NCI-H748 treated with DMSO at 0.1 percent for 48 hours (cell line): ENCODE results near the gene CKAP2L.
"Not testable (repeated sequence)": the region's sequence is repeated elsewhere in the genome, so short reads cannot be mapped to it uniquely, and the experiment has no call there.

Source experiments
- DNase-seq: peaks from one replicate; lab custom pipeline; 2025; lab: John Stamatoyannopoulos, UW

Gene CKAP2L

DNA sequence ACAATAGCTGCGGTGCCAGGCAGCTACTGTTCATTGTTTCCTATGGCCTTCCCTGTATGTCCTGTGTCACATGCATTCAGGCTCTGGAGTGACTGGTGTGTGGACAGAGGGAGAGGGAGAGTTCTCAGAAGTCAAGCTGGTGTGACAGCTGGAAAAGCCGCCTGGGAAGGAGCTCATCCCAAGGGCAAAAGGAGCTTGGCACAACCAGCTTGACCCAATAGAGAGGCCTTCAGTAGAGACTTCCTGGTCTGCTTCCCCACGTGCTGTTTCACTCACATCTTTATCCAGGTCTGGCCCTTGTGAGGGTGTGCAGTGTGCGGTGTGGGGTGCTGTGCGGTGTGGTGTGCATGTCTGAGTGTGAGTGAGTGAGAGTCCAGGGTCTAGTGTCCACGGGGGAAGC is 54.7 kb downstream of the CKAP2L start:
- no peak for DNase-seq

DNA sequence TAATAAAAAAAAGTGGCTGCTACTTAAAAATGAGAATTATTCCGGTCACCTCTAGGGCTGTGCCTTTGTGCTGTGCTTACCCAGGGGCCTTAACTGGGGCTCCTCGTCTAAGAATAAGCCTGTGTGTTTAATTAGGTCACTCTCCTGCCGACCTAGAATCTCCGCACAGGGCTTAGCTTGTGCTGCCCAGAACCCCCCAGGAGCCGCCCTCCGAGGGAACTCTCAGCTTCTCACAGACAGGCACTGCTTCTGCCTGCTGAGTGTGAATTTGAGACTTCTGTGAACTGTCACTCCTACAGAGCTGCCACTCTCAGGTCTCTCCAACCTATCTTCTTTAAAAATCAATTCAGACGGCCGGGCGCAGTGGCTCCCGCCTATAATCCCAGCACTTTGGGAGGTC is 55.4 kb downstream of the CKAP2L start:
- no peak for DNase-seq

DNA sequence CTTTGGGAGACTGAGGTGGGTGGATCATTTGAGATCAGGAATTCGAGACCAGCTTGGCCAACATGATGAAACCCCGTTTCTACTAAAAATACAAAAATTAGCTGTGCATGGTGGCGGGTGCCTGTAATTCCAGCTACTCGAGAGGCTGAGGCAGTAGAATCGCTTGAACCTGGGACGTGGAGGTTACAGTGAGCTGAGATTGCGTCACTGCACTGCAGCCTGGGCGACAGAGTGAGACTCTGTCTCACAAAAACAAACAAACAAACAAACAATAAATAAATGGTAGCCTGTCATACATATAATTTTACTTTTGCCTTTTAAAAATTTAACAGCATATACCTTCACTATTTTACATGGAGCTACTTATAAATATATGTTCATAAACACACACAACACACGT is 57.5 kb downstream of the CKAP2L start:
- not testable (repeated sequence) for DNase-seq

DNA sequence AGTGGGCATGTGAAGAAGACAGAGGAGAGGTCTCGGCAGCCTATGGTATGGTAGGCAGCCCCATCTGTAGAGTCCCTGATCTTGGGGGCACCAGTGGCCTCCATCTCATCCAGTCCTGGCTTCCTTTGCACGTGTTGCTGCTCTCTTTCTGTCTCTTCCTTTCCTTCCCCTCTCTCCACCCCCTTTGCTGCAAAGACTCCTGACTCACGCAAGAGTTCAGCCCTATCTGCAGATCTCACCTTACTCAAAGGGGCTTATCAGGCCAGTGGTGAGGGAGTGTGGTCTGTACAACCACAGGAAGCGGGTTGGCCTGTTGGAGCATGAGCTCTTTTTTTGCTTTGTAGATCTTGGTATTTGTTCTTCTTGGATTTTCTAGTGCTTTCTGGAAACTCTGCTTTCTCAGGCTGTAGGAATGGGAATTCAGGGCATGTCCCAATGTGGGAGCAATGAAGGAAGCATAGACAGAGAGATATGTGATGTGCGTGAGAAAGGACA is 58.2 kb downstream of the CKAP2L start:
- no peak for DNase-seq

DNA sequence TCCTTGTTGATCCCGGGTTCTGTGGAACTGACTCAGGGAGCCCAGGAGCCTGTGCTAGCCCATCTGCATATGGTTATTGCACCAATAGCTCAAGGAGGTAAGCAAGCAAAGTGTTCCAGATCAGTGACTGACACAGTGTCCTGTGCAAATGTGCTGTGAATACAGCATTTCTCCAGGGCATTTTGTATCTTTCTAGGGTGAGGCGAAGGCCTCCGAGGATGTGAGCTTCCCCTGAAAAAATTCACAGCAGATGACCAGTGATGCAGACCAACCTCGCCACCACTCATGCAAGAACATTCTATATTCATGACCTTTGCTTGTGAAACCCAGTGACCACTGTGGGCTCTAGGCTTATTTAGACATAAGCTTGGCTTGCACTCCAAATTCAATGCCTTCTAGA is 58.8 kb downstream of the CKAP2L start:
- DNase-seq, result no peak

DNA sequence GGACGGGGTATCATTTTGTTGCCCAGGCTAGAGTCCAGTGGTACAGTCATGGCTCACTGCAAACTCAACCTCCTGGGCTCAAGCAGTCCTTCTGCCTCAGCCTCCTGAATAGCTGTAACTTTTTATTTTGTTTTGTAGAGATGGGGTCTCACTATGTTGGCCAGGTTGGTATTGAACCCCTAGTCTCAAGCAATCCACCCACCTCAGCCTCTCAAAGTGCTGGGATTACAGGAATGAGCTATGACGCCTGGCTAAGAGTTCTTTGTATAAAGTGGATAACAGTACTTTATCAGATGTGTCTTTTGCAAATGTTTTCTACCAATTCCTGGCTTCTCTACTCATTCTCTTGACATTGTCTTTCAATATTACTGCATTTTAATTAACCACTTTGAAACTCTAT is 60.7 kb downstream of the CKAP2L start:
- no peak for DNase-seq

DNA sequence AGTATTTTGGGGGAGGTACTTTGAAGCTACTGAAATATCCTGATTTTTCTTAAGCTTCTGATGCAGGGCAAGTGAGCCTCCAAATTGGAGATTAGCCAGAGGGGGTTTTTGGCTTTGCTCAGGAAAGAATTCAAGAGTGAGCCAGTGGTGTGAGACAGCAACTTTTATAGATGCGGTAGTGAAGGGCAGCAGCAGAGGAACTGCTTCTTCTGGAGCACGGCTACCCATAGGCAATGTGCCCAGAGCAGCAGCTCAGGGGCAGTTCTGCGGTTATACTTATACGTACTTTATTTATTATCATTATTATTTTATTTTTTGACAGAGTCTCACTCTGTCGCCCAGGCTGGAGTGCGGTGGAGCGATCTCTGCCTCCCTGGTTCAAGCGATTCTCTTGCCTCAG is 63.4 kb downstream of the CKAP2L start:
- DNase-seq, result no peak

DNA sequence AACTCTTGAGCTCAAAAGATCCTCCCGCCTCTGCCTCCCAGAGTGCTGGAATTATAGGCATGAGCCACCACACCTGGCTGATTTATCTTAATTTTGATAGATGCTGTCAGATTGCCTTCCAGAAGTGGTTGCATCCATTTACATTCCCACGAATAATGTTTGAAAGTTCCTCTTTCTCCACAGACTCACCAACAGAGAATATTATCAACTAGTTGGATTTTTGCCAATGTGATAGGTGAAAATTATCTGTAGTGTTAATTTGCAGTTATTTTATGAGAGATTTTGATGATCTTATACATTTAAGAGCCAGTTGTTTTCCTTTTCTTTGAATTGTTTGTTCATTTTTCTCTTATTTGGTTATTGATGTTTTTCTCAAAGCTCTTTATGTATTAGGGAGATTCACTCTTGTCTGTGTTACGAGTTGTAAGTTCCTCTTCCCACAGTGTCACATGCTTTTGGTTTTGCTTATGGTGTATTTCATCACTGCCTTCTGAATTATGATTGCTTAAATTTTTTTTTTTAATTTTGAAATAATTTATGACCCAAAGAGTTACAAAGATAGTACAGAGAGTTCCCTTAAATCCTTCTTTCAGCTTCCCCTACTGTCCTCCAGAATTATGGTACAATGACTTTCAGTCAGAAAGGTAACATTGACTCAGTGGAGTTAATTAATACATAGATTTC is 64.3 kb downstream of the CKAP2L start:
- DNase-seq, result no peak

DNA sequence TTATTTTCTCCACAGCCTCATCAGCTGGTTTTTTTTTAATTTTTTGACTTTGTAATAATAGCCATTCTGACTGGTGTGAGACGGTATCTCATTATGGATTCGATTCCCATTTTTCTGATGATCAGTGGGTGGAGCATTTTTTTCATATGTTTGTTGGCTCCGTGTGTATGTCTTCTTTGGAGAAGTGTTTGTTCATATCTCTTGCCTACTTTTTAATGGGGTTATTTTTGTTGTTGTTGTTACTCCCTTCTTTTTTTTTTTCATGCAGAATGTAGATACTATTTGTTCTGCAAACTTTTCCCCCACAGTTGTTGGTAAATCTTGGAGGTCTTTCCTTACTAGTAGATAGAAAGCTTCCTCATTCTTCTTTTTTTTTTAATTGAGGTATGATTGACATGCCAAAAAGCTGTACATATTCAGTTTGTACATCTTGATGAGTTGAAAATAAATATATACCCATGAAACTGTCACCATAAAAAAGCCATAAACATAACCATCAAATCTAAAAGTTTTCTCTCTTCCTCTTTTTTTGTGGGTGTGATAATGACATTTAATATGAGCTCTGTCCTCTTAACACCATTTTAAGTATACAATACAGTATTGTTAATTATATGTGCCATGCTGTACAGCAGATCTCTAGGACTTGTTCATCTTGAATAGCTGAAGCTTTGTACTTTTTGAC is 65.4 kb downstream of the CKAP2L start:
- no peak for DNase-seq

DNA sequence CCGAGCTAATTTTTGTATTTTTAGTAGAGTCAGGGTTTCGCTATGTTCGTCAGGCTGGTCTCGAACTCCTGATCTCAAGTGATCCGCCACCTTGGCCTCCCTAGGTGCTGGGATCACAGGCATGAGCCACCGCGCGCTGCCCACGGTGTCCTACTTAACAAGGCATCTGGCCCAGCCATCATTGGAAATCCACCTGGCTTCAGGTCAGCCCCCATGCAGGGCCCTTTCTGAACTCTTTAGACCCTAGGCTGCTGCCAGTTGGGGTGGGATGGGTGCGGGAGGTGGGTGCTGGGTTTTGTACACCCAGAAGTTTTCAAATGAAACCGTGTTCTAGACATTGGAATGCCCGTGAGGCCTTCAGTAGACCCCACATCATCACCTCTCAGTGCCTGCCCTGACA is 70.2 kb downstream of the CKAP2L start:
- DNase-seq, result no peak

DNA sequence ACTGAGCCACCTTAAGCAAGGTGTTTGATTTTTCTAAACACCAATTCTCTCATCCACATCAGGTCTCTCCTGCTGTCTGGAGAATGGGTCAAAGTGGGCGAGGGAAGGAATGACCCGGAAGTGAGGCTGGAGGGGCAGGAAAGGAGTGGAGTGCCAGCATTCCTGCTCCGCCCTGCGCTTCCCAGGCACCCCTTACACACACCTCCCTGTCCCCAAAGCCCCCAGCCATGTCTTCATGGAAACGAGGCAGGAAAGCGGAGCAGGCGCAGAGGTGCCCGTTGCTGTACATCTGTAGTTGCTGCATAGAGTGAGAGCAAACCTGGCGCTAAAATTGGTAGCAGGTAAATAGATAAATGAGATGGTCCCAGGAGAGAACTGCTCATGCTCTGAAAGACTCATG is 70.8 kb downstream of the CKAP2L start:
- DNase-seq, result no peak

DNA sequence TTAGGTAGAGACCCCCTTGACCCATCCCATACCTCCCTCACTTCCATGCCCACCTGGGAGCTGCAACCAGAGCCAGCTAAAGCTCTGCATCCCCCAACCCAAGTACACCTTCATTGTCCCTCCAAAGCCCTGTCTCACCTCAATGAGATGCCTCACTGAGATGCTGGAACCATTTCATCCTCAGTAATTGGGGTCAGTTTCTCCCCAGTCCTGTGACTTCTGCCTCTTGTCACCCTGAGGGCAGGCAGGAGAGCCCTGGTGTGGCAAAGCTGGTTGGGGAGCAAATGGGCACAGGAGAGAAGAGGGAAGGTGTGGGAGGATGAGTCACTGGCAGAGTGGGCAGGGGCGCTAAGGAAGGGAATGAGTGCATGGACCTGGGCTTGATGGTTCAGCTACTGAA is 71.5 kb downstream of the CKAP2L start:
- DNase-seq, result no peak

DNA sequence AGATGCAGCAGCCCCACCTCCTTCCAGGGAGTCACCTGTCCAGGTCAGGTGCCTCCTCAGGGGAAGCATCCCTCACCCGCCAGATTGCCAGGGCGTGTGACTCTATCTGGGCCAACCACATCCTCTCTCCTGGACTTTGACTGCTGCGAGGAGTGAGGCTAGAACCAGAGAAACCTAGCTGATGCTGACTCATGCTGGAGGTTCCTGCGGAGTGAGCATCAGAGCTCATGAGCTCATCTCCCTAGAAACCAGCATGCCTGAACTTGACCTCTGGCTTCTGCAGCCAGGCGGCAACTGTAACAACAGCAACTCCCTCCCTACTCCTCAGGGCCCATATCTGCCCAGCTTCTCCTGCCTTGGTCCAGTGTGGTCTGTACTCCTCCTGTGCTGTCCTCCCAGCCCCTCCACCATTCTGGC is 71.9 kb downstream of the CKAP2L start:
- no peak for DNase-seq

DNA sequence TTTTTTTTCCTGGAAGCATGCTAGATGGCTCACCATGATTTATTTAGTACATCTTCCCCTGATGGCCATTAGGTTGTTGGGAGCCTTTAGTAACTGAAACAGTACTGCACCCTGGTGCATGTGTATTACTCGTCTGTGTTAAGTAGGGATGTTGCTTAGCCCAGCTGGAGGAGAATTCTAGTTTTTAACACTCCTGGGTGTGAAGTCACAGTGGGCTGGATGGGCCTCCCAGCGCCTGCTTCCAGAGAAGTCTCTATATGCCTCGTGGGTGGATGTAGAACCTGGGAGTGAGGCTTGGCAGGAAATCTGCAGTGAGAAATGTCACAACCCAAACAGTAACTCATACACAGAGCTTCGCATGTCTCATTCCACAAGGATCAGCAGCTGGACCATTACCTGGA is 72.5 kb downstream of the CKAP2L start:
- no peak for DNase-seq

DNA sequence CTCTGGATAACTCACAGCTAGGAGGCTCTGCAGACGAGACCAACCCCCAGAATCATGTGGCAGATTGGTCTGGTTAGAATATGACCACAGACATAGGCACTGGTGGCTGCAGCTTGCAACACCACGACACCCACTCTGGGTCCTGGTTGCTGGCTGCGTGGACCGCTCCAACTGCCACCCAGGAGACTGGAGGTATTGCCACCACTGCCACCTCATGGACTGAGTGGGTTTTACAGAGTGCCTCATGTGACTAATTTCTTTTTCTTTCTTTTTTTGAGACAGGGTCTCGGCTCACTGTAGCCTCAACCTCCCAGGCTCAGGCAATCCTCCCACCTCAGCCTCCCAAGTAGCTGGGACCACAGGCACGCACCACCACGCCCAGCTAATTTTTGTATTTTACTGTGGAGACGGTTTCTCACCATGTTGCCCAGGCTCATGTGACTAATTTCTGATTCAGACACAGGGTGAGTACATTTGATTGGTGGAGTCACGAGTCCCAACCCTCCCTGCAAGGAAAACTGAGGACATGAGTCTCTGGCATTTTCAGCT is 73.5 kb downstream of the CKAP2L start:
- peak; percentile 15 for DNase-seq

DNA sequence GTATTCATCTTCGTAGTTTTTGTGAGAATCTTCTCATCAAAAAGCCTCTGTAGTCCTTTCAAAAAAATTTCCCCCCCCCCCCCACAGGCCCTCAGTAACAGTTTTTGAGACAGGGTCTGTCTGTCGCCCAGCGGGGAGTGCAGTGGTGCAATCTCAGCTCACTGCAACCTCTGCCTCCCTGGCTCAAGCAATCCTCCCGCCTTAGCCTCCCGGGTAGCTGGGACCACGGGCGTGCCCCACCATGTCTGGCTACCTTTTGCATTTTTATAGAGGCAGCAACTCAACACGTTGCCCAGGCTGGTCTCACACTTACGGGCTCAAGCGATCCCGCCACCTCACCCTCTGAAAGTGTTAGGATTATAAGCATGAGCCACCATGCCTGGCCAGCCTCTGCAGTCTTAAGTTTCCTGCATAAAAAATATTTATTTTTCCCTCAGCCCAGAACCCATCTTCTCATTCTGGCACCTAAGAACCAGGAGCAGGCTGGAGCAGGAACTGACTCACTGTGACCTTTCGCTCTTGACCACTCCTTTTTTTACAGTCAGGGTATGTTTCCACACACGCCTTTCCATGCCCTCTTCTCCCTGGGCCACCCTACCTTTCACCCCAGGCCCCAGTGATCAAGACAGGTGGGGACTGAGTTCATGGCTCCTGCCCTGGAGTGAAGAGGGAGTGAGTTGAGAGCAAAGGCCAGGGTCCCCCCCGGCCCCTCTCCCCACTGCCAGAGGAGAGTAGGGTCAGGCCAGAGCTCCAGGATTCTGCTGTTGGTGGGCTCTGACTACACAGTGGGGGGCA is 76.1 kb downstream of the CKAP2L start:
- DNase-seq, result no peak

DNA sequence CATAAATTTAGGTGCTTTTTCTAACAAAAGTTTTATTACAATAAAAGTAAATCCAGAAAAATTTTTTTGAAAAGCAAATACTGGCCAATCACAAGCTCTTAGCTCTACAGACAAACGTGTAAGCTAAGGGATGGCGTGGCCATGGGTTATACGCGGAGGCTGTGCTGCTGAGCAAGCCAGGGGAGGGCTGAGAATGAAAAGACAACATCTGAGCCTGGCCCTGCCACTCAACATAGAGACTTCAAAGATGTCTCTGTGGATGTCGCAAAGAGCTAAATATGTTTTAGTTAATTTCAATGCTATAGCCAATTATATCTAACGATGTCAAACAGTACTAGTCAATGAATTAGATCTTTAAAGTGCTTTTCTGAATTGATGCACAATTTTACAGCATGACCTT is 76.9 kb downstream of the CKAP2L start:
- DNase-seq, result no peak
